Osteoblast (primary cell): ENCODE data around the gene C8G. TPM values are rescaled to one million over a fixed set of nuclear protein-coding genes. Genes with fewer than 3 reads are reported as not detected.

Experiments
- DNase-seq: peaks from one replicate; pipeline ENCODE4 v3.0.0; 2011; ENCODE audit warnings: low spot score, mixed read lengths; ENCODE audit not compliant: insufficient read length; ENCODE audit errors: missing footprints
- H2AFZ ChIP-seq: 2 replicates; pipeline ENCODE4 v1.6.0; 2011; ENCODE audit warnings: mild to moderate bottlenecking, low read length
- H3K27ac ChIP-seq: 2 replicates; pipeline ENCODE4 v1.5.1; 2011; ENCODE audit warnings: mild to moderate bottlenecking, low read depth, low read length, moderate library complexity
- H3K27me3 ChIP-seq: 2 replicates; pipeline ENCODE4 v1.6.0; 2012; ENCODE audit warnings: mild to moderate bottlenecking, control low read depth, inconsistent platforms, low read length, moderate library complexity; ENCODE audit not compliant: insufficient read depth
- H3K36me3 ChIP-seq: 2 replicates; pipeline ENCODE4 v1.5.1; 2011; ENCODE audit warnings: mild to moderate bottlenecking, low read length, control low read depth, moderate library complexity; ENCODE audit not compliant: insufficient read depth
- H3K4me1 ChIP-seq: 2 replicates; pipeline ENCODE4 v1.5.1; 2011; ENCODE audit warnings: mild to moderate bottlenecking, low read length, control low read depth, moderate library complexity; ENCODE audit not compliant: insufficient read depth
- H3K4me2 ChIP-seq: 2 replicates; pipeline ENCODE4 v1.6.0; 2011; ENCODE audit warnings: mild to moderate bottlenecking, low read length; ENCODE audit not compliant: insufficient read depth
- H3K4me3 ChIP-seq: fragments of 200-600 bp; sonication (generic); 3 replicates; pipeline ENCODE4 v1.5.1; 2012; ENCODE audit warnings: mild to moderate bottlenecking, low read length, inconsistent platforms; ENCODE audit not compliant: insufficient read depth
- H3K79me2 ChIP-seq: 2 replicates; pipeline ENCODE4 v1.6.0; 2012; ENCODE audit warnings: mild to moderate bottlenecking, low read length, control low read depth, inconsistent platforms; ENCODE audit not compliant: insufficient read depth
- H3K9me3 ChIP-seq: 2 replicates; pipeline ENCODE4 v1.5.1; 2011; ENCODE audit warnings: low read depth, low read length, control low read depth
- H4K20me1 ChIP-seq: 2 replicates; pipeline ENCODE4 v1.6.0; 2012; ENCODE audit warnings: mild to moderate bottlenecking, low read length, control low read depth; ENCODE audit not compliant: insufficient read depth
- CTCF ChIP-seq: IDR thresholded peaks from 2 replicates; pipeline ENCODE4 v1.5.1; 2011; ENCODE audit warnings: mild to moderate bottlenecking, low read depth, low read length, moderate library complexity; ENCODE audit errors: extremely low read depth
- total RNA-seq: library from RNA; depleted of rRNA; stranded (reverse); fragments of >200 nt; gene quantifications from 2 replicates; pipeline ENCODE4 v1.2.3, GENCODE V29; 2012

The C8G gene
- total RNA-seq, 1 donor: not detected

GRCh38 chr9:136927343-136928271, 17.4 kb upstream of the C8G start:
- Histone ChIP-seq H3K4me1 (peaks cover 4% of the 10 kb centered on the region), H3K4me2 (no peak overlapping the region), H3K79me2 (no peaks in the 10 kb centered on the region), H3K36me3 (peaks cover 24% of the 10 kb centered on the region), H3K9me3 (no peaks in the 10 kb centered on the region), H2AFZ (no peak overlapping the region), H3K4me3 (no peak overlapping the region), H4K20me1 (peaks cover 3% of the 10 kb centered on the region), H3K27me3 (no peaks in the 10 kb centered on the region), H3K27ac (peak overlapping the region; percentile 50)
- no peak for TF ChIP-seq CTCF
- peak; percentile 88 for DNase-seq

DNA sequence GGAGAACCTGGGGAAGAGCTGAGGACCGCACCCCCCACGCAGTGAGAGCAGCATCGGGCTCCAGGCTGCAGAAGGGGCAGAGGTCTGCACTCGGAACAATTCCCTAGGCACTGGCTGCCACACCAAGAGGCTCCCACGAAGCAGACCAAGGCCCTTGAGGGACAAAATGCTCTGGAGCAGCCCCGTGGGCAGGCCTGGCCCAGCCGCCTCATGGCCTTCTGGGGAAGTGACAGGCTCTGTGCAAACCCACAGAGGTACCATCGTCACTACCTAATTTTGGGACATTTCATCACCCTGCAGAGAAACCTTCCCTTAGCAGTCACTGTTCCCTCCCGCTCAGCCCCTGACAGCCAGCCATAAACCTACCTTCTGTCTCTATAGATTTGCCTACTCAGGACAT, 16.5 kb upstream of the C8G start:
- Histone ChIP-seq H3K79me2 (no peaks in the 10 kb centered on the region), H3K9me3 (no peaks in the 10 kb centered on the region), H3K36me3 (peaks cover 24% of the 10 kb centered on the region), H3K4me3 (no peak overlapping the region), H3K4me2 (no peak overlapping the region), H3K27me3 (no peaks in the 10 kb centered on the region), H3K27ac (peak overlapping the region; percentile 50), H4K20me1 (peaks cover 3% of the 10 kb centered on the region), H3K4me1 (peaks cover 4% of the 10 kb centered on the region), H2AFZ (no peak overlapping the region)
- TF ChIP-seq CTCF: no peak
- DNase-seq: peak; percentile 60

- Histone ChIP-seq H3K4me1 (peaks cover 4% of the 10 kb centered on the region), H3K27ac (no peak overlapping the region), H3K4me3 (no peak overlapping the region), H3K27me3 (no peaks in the 10 kb centered on the region), H4K20me1 (peaks cover 3% of the 10 kb centered on the region), H3K9me3 (no peaks in the 10 kb centered on the region), H2AFZ (no peak overlapping the region), H3K79me2 (no peaks in the 10 kb centered on the region), H3K4me2 (no peak overlapping the region), H3K36me3 (peaks cover 19% of the 10 kb centered on the region)
- no peak for DNase-seq
- TF ChIP-seq CTCF: no peak
Measured at GRCh38 chr9:136930014-136930413, 15.0 kb upstream of the C8G start.

- no peaks in the 10 kb centered on the region for H3K27me3 ChIP-seq
- no peak overlapping the region for H2AFZ ChIP-seq
- H3K79me2 ChIP-seq: no peaks in the 10 kb centered on the region
- H4K20me1 ChIP-seq: peaks cover 3% of the 10 kb centered on the region
- no peaks in the 10 kb centered on the region for H3K9me3 ChIP-seq
- H3K4me2 ChIP-seq: no peak overlapping the region
- peaks cover 17% of the 10 kb centered on the region for H3K36me3 ChIP-seq
- peaks cover 4% of the 10 kb centered on the region for H3K4me1 ChIP-seq
- DNase-seq: no peak
- no peak for TF ChIP-seq CTCF
- peak overlapping the region; percentile 45 for H3K27ac ChIP-seq
- H3K4me3 ChIP-seq: no peak overlapping the region
Measured at GRCh38 chr9:136931611-136932130, 13.4 kb upstream of the C8G start.
